ENCODE data around the gene MGMT. TPM values are rescaled to one million over a fixed set of nuclear protein-coding genes. Genes with fewer than 3 reads are reported as not detected.

The MGMT gene
- total RNA-seq, 4 donors from 2014 or later = 16.5 to 37.5 (median 32.1) TPM

DNA sequence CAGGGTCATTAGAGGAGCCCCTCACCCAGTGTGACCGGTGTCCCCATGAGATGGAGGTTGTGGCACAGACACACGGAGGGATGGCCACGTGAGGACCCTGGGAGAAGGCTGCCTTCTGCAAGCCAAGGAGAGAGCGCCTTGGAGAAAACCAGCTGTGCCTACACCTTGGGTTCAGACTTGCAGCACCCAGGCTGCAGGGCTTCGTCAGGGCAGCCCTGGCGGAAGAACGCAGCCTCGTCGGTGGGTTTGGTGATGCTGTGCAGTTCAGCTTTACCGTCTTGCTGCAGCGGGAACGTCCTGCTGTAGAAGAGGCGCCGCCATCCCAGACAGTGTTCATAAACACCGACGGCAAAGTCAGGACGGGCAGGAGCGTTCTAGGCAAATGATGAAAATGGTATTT is 89.3 kb downstream of the MGMT start:
- no peak overlapping the region for H3K4me3 ChIP-seq
- no peak overlapping the region for H3K27ac ChIP-seq
- TF ChIP-seq POLR2A (IDR thresholded peaks at IDR 0.05) (no peak), POLR2AphosphoS5 (IDR thresholded peaks at IDR 0.05) (no peak), EP300 (IDR thresholded peaks at IDR 0.05) (no peak)
- TF ChIP-seq, protein P1, sequence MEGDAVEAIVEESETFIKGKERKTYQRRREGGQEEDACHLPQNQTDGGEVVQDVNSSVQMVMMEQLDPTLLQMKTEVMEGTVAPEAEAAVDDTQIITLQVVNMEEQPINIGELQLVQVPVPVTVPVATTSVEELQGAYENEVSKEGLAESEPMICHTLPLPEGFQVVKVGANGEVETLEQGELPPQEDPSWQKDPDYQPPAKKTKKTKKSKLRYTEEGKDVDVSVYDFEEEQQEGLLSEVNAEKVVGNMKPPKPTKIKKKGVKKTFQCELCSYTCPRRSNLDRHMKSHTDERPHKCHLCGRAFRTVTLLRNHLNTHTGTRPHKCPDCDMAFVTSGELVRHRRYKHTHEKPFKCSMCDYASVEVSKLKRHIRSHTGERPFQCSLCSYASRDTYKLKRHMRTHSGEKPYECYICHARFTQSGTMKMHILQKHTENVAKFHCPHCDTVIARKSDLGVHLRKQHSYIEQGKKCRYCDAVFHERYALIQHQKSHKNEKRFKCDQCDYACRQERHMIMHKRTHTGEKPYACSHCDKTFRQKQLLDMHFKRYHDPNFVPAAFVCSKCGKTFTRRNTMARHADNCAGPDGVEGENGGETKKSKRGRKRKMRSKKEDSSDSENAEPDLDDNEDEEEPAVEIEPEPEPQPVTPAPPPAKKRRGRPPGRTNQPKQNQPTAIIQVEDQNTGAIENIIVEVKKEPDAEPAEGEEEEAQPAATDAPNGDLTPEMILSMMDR (IDR thresholded peaks at IDR 0.05) = no peak
- H3K27me3 ChIP-seq = no peaks in the 10 kb centered on the region
- WGBS, 2 donors (ENCODE audit: low coverage in 1 of 2) = 93% methylated on average over 14 of the region's 18 CpGs; no CpG with 5 or more reads in 1 of the 2 donors
- peaks cover 0 to 27% of the 10 kb centered on the region in 2 donors for H3K36me3 ChIP-seq
- H3K9me3 ChIP-seq = no peaks in the 10 kb centered on the region
- no peak for ATAC-seq
- H3K4me1 ChIP-seq = no peaks in the 10 kb centered on the region

DNA sequence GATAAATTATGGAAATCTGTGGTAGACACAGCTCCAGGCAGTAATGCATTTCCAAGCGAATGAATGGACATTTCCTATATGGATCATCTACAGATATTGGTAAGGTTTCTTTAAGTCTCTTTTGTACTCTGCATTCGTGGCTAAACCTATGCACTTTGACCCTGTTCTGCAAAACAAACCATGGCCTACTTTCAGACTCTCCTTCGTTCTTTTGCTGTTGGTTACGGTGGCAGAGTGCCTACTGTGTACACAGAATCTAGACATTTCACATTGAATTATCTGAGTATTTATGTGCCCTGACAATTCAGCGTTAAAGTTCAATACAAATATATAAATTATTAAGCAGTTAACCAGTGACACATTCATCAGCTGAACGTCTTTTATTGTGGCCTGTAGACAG is 93.3 kb downstream of the MGMT start:
- H3K9me3 ChIP-seq = no peaks in the 10 kb centered on the region
- ATAC-seq = no peak
- no peaks in the 10 kb centered on the region for H3K27me3 ChIP-seq
- 58 to 81% methylated on average over 6 of the region's 6 CpGs for WGBS, 2 donors (ENCODE audit: low coverage in 1 of 2)
- no peak overlapping the region for H3K27ac ChIP-seq
- H3K4me1 ChIP-seq = no peaks in the 10 kb centered on the region
- H3K36me3 ChIP-seq = peaks cover 0 to 7% of the 10 kb centered on the region in 2 donors
- H3K4me3 ChIP-seq = no peak overlapping the region
- TF ChIP-seq POLR2A (IDR thresholded peaks at IDR 0.05) (no peak), POLR2AphosphoS5 (IDR thresholded peaks at IDR 0.05) (no peak), EP300 (IDR thresholded peaks at IDR 0.05) (no peak)
- TF ChIP-seq, protein P1 (IDR thresholded peaks at IDR 0.05) = no peak

DNA sequence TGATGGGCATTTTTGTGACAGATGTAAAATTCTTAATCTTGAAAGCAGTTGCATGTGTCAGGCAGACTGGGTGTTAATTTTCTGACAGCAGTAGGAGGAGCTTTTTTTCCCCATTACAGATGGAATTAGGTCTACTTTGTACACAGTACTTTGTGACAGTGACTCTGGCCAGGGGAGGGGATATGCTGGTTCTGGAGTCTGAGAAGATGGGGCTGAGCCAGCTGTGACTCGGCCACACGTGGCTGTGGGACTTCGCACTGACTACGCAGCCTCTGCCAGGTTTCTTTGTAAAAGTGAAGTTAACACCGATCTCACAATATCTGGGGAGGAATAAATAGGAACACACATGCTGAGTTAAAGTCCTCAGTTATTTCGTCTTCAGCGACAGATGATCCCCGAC is 95.4 kb downstream of the MGMT start:
- Histone ChIP-seq H3K27me3 (no peaks in the 10 kb centered on the region), H3K9me3 (no peaks in the 10 kb centered on the region), H3K36me3 (peaks cover 0 to 13% of the 10 kb centered on the region in 2 donors), H3K27ac (no peak overlapping the region), H3K4me1 (no peaks in the 10 kb centered on the region), H3K4me3 (no peak overlapping the region)
- ATAC-seq = no peak
- no peak for TF ChIP-seq EP300 (IDR thresholded peaks at IDR 0.05)
- TF ChIP-seq POLR2A (IDR thresholded peaks at IDR 0.05) = no peak
- no peak for TF ChIP-seq POLR2AphosphoS5 (IDR thresholded peaks at IDR 0.05)
- TF ChIP-seq, protein P1 (IDR thresholded peaks at IDR 0.05) = no peak
- WGBS, 2 donors (ENCODE audit: low coverage in 1 of 2) = 92 to 95% methylated on average over 6 to 8 of the region's 8 CpGs

DNA sequence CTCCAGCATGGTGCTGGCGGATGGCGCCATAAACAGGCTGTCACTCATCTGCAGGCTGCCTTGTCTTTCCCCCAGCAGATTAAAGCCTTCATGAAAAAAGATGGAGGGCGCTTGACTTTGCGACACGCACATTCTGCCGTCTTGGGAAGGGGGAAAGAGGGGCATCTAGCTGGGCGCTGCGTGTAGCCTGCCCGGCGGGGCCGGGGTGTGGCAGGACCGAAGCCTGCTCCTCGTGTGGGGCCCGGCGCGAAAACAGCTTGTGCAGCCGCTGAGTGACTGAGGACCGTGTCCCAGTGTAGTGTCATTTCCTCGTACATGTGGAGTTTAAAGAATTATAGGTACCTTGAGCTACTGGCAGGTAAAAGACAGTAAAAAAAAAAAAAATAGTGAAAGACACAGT is 97.9 kb downstream of the MGMT start:
- WGBS, 2 donors (ENCODE audit: low coverage in 1 of 2) = 90% methylated on average over 4 of the region's 19 CpGs; no CpG with 5 or more reads in 1 of the 2 donors
- no peak for ATAC-seq
- Histone ChIP-seq H3K27ac (no peak overlapping the region), H3K4me1 (no peaks in the 10 kb centered on the region), H3K9me3 (no peaks in the 10 kb centered on the region), H3K36me3 (peaks cover 0 to 13% of the 10 kb centered on the region in 2 donors), H3K27me3 (no peaks in the 10 kb centered on the region), H3K4me3 (no peak overlapping the region)
- TF ChIP-seq EP300 (IDR thresholded peaks at IDR 0.05) (no peak), POLR2AphosphoS5 (IDR thresholded peaks at IDR 0.05) (no peak), POLR2A (IDR thresholded peaks at IDR 0.05) (no peak)
- TF ChIP-seq, protein P1 (IDR thresholded peaks at IDR 0.05) = no peak

DNA sequence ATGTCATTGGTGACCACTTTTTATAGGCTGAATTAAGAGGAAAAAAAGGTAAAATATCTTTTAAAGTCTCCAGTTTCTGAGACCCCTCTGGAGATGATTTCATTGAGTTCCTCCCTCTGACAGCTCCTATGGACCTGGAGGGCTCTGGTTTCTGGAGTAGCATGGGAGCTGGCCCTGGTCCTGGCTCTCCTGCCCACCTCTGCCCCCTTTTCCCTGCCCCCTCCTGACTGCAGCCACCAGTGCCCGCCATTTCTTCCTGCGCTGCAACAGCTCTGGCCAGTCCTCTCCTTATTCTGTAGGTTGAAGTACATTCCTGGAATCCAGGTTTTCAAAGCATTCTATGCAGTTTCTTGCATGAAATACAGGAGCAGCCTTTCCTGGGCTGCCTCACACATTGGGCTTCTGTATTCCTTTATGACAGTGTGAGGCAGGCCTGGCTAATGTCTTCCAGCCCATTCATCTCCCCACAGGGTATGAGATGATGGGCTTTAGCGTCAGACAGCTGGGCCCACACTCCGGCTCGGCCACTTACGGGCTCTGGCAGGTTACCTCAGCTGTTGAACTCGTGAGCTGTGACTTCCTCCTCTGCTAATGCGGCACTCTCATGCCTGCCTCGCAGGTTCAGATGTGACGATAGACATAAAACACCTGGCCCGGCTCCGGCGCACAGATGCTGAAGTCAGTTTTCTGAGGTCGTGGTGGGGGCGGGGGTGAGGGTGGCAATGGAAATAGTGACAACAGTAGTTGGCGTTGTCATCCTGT is 101.7 kb downstream of the MGMT start:
- H3K4me3 ChIP-seq = no peak overlapping the region
- H3K27me3 ChIP-seq = no peaks in the 10 kb centered on the region
- no peak for ATAC-seq
- no peaks in the 10 kb centered on the region for H3K9me3 ChIP-seq
- no peak overlapping the region for H3K27ac ChIP-seq
- H3K36me3 ChIP-seq = peaks cover 0 to 13% of the 10 kb centered on the region in 2 donors
- H3K4me1 ChIP-seq = no peaks in the 10 kb centered on the region
- WGBS, 2 donors (ENCODE audit: low coverage in 1 of 2) = 61 to 71% methylated on average over 5 to 8 of the region's 16 CpGs
- TF ChIP-seq POLR2A (IDR thresholded peaks at IDR 0.05) (no peak), POLR2AphosphoS5 (IDR thresholded peaks at IDR 0.05) (no peak), EP300 (IDR thresholded peaks at IDR 0.05) (no peak)
- TF ChIP-seq, protein P1 (IDR thresholded peaks at IDR 0.05) = no peak
